Measurements from ENCODE around the gene BCKDK. TPM values are rescaled to one million over a fixed set of nuclear protein-coding genes. Genes with fewer than 3 reads are reported as not detected.
"Not testable (repeated sequence)": the region's sequence is repeated elsewhere in the genome, so short reads cannot be mapped to it uniquely, and the experiment has no call there.

BCKDK gene
- total RNA-seq, 3 donors from 2014 or later (not counting 1 experiment from before 2014, with no cell fraction given): 9.9 to 16.3 (median 12.1) TPM

DNA sequence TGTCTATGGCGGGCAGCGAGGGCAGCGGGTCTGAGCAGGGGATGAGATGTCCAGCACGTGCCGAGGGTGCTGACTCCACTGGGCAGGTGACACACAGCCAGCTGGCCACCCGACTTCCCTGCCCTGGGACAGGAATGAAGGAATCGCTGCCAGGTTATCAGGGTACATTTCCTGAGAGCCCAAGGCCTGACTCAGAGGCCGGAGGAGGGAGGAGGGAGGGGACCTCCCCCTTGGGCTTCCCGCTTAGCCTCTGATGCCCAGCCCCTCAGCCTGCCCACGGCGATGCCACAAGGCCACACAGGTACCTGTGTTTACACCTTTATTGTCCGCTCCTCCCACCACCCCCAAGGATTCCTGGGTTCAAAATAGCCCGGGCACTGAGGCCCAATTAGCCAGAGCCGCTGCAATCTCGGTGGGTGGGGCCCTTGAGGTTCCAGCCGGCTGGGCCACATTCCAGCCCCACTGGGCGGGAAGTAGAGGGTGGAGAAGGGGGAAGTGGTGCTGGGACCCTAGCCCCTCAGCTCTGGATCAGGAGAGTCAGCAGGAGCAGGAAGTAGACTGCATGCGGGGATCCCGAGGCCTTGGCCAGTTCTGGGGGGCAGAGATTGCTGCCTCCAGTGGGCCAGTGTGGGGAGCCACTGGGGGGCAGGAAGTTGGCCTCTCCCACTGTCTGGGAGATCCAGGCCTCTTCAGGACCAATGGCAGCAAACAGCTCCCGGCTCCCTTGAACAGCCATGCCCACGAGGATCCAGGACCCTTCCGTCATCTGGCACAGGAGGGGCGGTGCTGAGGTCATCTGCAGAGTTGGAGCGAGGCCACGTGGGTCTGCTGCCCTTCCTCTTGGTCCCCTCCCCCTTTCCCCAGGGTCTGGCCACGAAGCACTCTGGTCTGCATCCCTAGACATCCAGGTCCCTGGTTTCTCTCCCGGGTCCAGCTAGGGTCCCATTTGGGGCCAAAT, 30.7 kb downstream of the BCKDK start:
- Histone ChIP-seq H3K9me3 (ENCODE audit: control insufficient read depth, insufficient read depth, low read length) (no peaks in the 10 kb centered on the region), H3K36me3 (ENCODE audit: control insufficient read depth, insufficient read depth, low read length) (no peaks in the 10 kb centered on the region), H3K27ac (ENCODE audit: low read length) (no peak overlapping the region), H3K4me3 (ENCODE audit: low read length) (no peak overlapping the region), H3K4me1 (ENCODE audit: control insufficient read depth, insufficient read depth, low read length) (peaks cover 24% of the 10 kb centered on the region), H3K27me3 (ENCODE audit: control insufficient read depth, insufficient read depth, low read length) (no peaks in the 10 kb centered on the region)
- intact Hi-C loops (cut with micrococcal nuclease): no loop called here
- ATAC-seq: no peak
- no peak for DNase-seq
- Mint-ChIP-seq H3K4me1 (peaks cover 11 to 19% of the 10 kb centered on the region in 2 donors), H3K4me3 (no peak overlapping the region), H3K9me3 (no peaks in the 10 kb centered on the region), H3K27ac (no peak overlapping the region), H3K27me3 (ENCODE audit: low read depth in 2 of 2) (no peaks in the 10 kb centered on the region), H3K36me3 (no peaks in the 10 kb centered on the region)
- 92% methylated on average over 27 of the region's 27 CpGs for WGBS (ENCODE audit: insufficient coverage)
- TF ChIP-seq, protein P1, sequence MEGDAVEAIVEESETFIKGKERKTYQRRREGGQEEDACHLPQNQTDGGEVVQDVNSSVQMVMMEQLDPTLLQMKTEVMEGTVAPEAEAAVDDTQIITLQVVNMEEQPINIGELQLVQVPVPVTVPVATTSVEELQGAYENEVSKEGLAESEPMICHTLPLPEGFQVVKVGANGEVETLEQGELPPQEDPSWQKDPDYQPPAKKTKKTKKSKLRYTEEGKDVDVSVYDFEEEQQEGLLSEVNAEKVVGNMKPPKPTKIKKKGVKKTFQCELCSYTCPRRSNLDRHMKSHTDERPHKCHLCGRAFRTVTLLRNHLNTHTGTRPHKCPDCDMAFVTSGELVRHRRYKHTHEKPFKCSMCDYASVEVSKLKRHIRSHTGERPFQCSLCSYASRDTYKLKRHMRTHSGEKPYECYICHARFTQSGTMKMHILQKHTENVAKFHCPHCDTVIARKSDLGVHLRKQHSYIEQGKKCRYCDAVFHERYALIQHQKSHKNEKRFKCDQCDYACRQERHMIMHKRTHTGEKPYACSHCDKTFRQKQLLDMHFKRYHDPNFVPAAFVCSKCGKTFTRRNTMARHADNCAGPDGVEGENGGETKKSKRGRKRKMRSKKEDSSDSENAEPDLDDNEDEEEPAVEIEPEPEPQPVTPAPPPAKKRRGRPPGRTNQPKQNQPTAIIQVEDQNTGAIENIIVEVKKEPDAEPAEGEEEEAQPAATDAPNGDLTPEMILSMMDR (IDR thresholded peaks at IDR 0.05): no peak

DNA sequence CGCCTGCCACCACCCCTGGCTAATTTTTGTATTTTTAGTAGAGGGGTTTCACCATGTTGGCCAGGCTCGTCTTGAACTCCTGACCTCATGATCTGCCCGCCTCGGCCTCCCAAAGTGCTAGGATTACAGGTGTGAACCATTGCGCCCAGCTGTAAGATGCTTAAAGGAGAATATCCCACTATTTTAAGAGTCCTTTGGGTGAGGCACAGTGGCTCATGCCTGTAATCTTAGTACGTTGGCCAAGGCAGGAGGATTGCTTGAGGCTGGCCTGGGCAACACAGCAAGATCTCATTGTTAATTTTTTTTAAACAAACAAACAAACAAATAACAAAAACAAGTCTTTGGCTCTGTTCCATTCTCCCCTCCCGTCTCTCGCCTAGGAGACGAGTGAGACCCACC, 32.9 kb downstream of the BCKDK start:
- H3K9me3 Mint-ChIP-seq; H3K27me3 ChIP-seq (ENCODE audit: control insufficient read depth, insufficient read depth, low read length); DNase-seq; H3K9me3 ChIP-seq (ENCODE audit: control insufficient read depth, insufficient read depth, low read length); H3K27ac ChIP-seq (ENCODE audit: low read length); H3K4me3 ChIP-seq (ENCODE audit: low read length); H3K36me3 Mint-ChIP-seq; ATAC-seq; H3K36me3 ChIP-seq (ENCODE audit: control insufficient read depth, insufficient read depth, low read length); H3K4me3 Mint-ChIP-seq; H3K27me3 Mint-ChIP-seq (ENCODE audit: low read depth in 2 of 2): not testable (repeated sequence)
- intact Hi-C loops (cut with micrococcal nuclease): loop anchor here (5.0 kb wide), 2 partner anchors 34 to 301 kb away; partner anchors contain the start of genes BCKDK and ZNF843
- Mint-ChIP-seq H3K27ac (peak overlapping the region in 1 of 2 donors; percentile 82), H3K4me1 (peaks cover 15 to 22% of the 10 kb centered on the region in 2 donors)
- H3K4me1 ChIP-seq (ENCODE audit: control insufficient read depth, insufficient read depth, low read length): peaks cover 19% of the 10 kb centered on the region
- 94% methylated on average over 9 of the region's 9 CpGs for WGBS (ENCODE audit: insufficient coverage)

DNA sequence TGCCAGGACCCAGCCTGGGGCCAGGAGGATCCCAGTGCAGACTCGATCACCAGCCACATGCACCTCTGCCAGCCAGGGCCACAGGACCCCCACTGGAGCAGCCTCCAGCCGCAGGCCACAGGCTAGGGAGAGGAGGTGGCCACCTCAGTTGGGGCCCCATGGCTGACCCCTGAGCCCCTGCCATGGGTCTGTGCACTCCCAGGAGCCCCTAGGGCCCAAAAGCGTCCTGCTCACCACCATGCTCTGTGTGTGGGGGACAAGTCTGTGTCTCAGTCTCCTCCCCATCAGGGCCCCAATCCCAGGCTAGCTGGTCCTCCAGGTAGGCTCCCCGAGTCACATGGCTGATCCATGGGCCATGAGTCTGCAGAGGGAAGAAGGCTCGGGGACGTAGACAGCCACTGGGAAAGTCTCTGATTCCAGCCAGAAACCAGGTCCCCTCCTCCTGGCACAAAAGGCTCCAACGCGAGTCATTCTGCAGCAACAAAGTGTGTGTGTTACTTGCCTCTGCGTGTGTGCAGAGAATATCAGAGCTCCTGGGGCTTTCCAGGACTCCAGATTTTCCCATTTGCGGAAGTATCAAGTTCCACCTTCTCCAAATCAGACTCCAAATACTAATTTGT, 33.4 kb downstream of the BCKDK start:
- Histone ChIP-seq H3K4me3 (ENCODE audit: low read length) (peak overlapping the region; percentile 6), H3K9me3 (ENCODE audit: control insufficient read depth, insufficient read depth, low read length) (no peaks in the 10 kb centered on the region), H3K4me1 (ENCODE audit: control insufficient read depth, insufficient read depth, low read length) (peaks cover 19% of the 10 kb centered on the region), H3K27ac (ENCODE audit: low read length) (peak overlapping the region; percentile 62), H3K27me3 (ENCODE audit: control insufficient read depth, insufficient read depth, low read length) (no peaks in the 10 kb centered on the region), H3K36me3 (ENCODE audit: control insufficient read depth, insufficient read depth, low read length) (no peaks in the 10 kb centered on the region)
- TF ChIP-seq, protein P1 (IDR thresholded peaks at IDR 0.05): no peak
- Mint-ChIP-seq H3K4me3 (peak overlapping the region; percentile 75), H3K9me3 (no peaks in the 10 kb centered on the region), H3K36me3 (no peaks in the 10 kb centered on the region), H3K27ac (peak overlapping the region; percentile 76 to 82), H3K27me3 (ENCODE audit: low read depth in 2 of 2) (no peaks in the 10 kb centered on the region), H3K4me1 (peaks cover 15 to 22% of the 10 kb centered on the region in 2 donors)
- ATAC-seq (no peak), DNase-seq (no peak)
- WGBS (ENCODE audit: insufficient coverage): 59% methylated on average over 10 of the region's 10 CpGs
- intact Hi-C loops (cut with micrococcal nuclease): loop anchor here (1.0 to 5.0 kb wide), 4 partner anchors 34 to 301 kb away; partner anchors contain the start of genes BCKDK, HSD3B7 and ZNF843

Data from natural killer cell (primary cell).